Measurements from ENCODE around the gene AIG1. TPM values are rescaled to one million over a fixed set of nuclear protein-coding genes. Genes with fewer than 3 reads are reported as not detected.

Gene AIG1
- total RNA-seq, 2 experiments from 2014 or later: 0.40 to 0.85 TPM

GRCh38 chr6:143174516-143174915, 113.8 kb downstream of the AIG1 start:
- Histone ChIP-seq H2AFZ (ENCODE audit: low read length) (no peak overlapping the region), H3K36me3 (ENCODE audit: insufficient read depth, low read length) (no peaks in the 10 kb centered on the region), H3K4me3 (ENCODE audit: low read depth, low read length, poor library complexity, severe bottlenecking) (no peak overlapping the region), H3K27ac (ENCODE audit: low read depth, low read length, poor library complexity, severe bottlenecking) (no peak overlapping the region), H3K9me3 (ENCODE audit: low read length) (no peaks in the 10 kb centered on the region), H4K20me1 (ENCODE audit: insufficient read depth, low read length) (no peaks in the 10 kb centered on the region), H3K79me2 (ENCODE audit: insufficient read depth, low read depth, low read length) (no peaks in the 10 kb centered on the region), H3K4me1 (ENCODE audit: insufficient read depth, low read length, poor library complexity, severe bottlenecking) (no peaks in the 10 kb centered on the region), H3K9me2 (ENCODE audit: insufficient read depth, low read length) (no peaks in the 10 kb centered on the region), H3K4me2 (ENCODE audit: low read length) (no peak overlapping the region)
- CTCF ChIA-PET (ENCODE audit: unreplicated experiment): no interaction called here
- intact Hi-C loops (cut with micrococcal nuclease; ENCODE audit: unreplicated experiment): no loop called here
- POLR2A ChIA-PET: interaction anchor here (1.5 kb wide), 1 partner anchor 8 kb away, joined by 7 read pairs; no protein-coding TSS in a partner anchor
- no peak for DNase-seq (ENCODE audit: low spot score)
- no peak for TF ChIP-seq EZH2phosphoT487 (IDR thresholded peaks at IDR 0.05; ENCODE audit: borderline replicate concordance, low read depth, low read length)
- no peak for TF ChIP-seq CTCF (conservative IDR thresholded peaks at IDR 0.05; ENCODE audit: low read length)
- BruUV-seq (replicated peaks): no TSS peak

GRCh38 chr6:143174951-143175350, 114.3 kb downstream of the AIG1 start:
- Histone ChIP-seq H3K79me2 (ENCODE audit: insufficient read depth, low read depth, low read length) (no peaks in the 10 kb centered on the region), H2AFZ (ENCODE audit: low read length) (no peak overlapping the region), H3K9me3 (ENCODE audit: low read length) (no peaks in the 10 kb centered on the region), H4K20me1 (ENCODE audit: insufficient read depth, low read length) (no peaks in the 10 kb centered on the region), H3K4me1 (ENCODE audit: insufficient read depth, low read length, poor library complexity, severe bottlenecking) (no peaks in the 10 kb centered on the region), H3K36me3 (ENCODE audit: insufficient read depth, low read length) (no peaks in the 10 kb centered on the region), H3K4me2 (ENCODE audit: low read length) (no peak overlapping the region), H3K27ac (ENCODE audit: low read depth, low read length, poor library complexity, severe bottlenecking) (no peak overlapping the region), H3K4me3 (ENCODE audit: low read depth, low read length, poor library complexity, severe bottlenecking) (no peak overlapping the region), H3K9me2 (ENCODE audit: insufficient read depth, low read length) (no peaks in the 10 kb centered on the region)
- no peak for TF ChIP-seq CTCF (conservative IDR thresholded peaks at IDR 0.05; ENCODE audit: low read length)
- no peak for TF ChIP-seq EZH2phosphoT487 (IDR thresholded peaks at IDR 0.05; ENCODE audit: borderline replicate concordance, low read depth, low read length)
- POLR2A ChIA-PET: interaction anchor here (0.9 to 1.5 kb wide), 2 partner anchors 8 to 10 kb away, joined by 3 to 7 read pairs; no protein-coding TSS in a partner anchor
- no peak for DNase-seq (ENCODE audit: low spot score)
- no TSS peak for BruUV-seq (replicated peaks)
- intact Hi-C loops (cut with micrococcal nuclease; ENCODE audit: unreplicated experiment): no loop called here
- CTCF ChIA-PET (ENCODE audit: unreplicated experiment): no interaction called here

GRCh38 chr6:143176090-143177021, 115.7 kb downstream of the AIG1 start:
- no peak overlapping the region for H3K4me2 ChIP-seq (ENCODE audit: low read length)
- BruUV-seq (replicated peaks): no TSS peak
- intact Hi-C loops (cut with micrococcal nuclease; ENCODE audit: unreplicated experiment): no loop called here
- no peak overlapping the region for H3K4me3 ChIP-seq (ENCODE audit: low read depth, low read length, poor library complexity, severe bottlenecking)
- DNase-seq (ENCODE audit: low spot score): no peak
- H2AFZ ChIP-seq (ENCODE audit: low read length): no peak overlapping the region
- H3K4me1 ChIP-seq (ENCODE audit: insufficient read depth, low read length, poor library complexity, severe bottlenecking): no peaks in the 10 kb centered on the region
- POLR2A ChIA-PET: interaction anchor here (0.5 to 1.5 kb wide), 4 partner anchors 10 to 1476 kb away, joined by 3 to 7 read pairs (median 4); no protein-coding TSS in a partner anchor
- H4K20me1 ChIP-seq (ENCODE audit: insufficient read depth, low read length): no peaks in the 10 kb centered on the region
- H3K9me3 ChIP-seq (ENCODE audit: low read length): no peaks in the 10 kb centered on the region
- H3K79me2 ChIP-seq (ENCODE audit: insufficient read depth, low read depth, low read length): no peaks in the 10 kb centered on the region
- no peak overlapping the region for H3K27ac ChIP-seq (ENCODE audit: low read depth, low read length, poor library complexity, severe bottlenecking)
- CTCF ChIA-PET (ENCODE audit: unreplicated experiment): interaction anchor here (0.7 kb wide), 1 partner anchor 369 kb away, joined by 3 read pairs; no protein-coding TSS in a partner anchor
- H3K36me3 ChIP-seq (ENCODE audit: insufficient read depth, low read length): no peaks in the 10 kb centered on the region
- TF ChIP-seq EZH2phosphoT487 (IDR thresholded peaks at IDR 0.05; ENCODE audit: borderline replicate concordance, low read depth, low read length) (no peak), CTCF (conservative IDR thresholded peaks at IDR 0.05; ENCODE audit: low read length) (peak; percentile 68)
- H3K9me2 ChIP-seq (ENCODE audit: insufficient read depth, low read length): no peaks in the 10 kb centered on the region
